Measurements from ENCODE around the gene CTXND2. TPM values are rescaled to one million over a fixed set of nuclear protein-coding genes. Genes with fewer than 3 reads are reported as not detected.

The CTXND2 gene
- total and polyA plus RNA-seq, 9 of the 15 experiments (the other 6 are each of a cell fraction or from before 2014, with no cell fraction given) = not detected

DNA sequence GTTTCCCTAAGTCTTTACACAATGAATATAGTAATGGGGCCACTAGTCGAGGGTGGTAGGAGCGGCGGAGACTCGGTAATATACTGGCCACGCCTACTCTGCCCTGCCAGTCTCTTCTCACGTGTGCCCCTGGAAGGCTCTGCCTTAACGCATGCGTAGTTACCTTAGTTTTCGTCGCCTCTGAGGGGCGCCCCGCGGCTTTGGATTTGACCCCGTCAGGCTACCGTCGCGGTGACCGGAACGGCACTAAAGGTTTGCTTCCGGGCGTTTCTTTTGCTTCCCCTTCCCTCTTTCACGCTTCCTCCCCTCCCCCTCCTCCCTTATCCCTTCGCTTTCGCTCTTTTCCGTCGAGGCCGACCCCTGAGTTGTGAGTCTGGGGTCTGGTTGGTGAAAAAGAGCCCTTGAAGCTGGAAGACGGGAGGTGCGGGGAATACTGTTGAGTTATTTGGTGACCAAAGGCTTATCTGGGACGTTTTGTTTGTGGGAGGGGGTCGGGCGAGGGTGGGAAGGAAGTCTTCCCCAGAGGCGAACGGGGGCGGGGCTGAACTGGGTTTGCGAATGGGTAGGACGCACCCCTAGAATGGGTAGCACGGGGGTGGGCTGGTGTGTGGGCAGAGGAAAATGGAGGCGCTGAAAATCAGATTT lies 39.3 kb downstream of the CTXND2 start, which contains the start of gene SETDB1 (continued):
- TF ChIP-seq, protein P1, sequence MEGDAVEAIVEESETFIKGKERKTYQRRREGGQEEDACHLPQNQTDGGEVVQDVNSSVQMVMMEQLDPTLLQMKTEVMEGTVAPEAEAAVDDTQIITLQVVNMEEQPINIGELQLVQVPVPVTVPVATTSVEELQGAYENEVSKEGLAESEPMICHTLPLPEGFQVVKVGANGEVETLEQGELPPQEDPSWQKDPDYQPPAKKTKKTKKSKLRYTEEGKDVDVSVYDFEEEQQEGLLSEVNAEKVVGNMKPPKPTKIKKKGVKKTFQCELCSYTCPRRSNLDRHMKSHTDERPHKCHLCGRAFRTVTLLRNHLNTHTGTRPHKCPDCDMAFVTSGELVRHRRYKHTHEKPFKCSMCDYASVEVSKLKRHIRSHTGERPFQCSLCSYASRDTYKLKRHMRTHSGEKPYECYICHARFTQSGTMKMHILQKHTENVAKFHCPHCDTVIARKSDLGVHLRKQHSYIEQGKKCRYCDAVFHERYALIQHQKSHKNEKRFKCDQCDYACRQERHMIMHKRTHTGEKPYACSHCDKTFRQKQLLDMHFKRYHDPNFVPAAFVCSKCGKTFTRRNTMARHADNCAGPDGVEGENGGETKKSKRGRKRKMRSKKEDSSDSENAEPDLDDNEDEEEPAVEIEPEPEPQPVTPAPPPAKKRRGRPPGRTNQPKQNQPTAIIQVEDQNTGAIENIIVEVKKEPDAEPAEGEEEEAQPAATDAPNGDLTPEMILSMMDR (IDR thresholded peaks at IDR 0.05 in 2 of 3, conservative IDR thresholded peaks at IDR 0.05 in 1 of 3; ENCODE audit: insufficient read depth in 2 of 3, low read depth in 1 of 3, low read length in 3 of 3) = peak; percentile 23 to 42 (median 25); a peak in 3 of 6 replicates
- TF ChIP-seq, protein P2, sequence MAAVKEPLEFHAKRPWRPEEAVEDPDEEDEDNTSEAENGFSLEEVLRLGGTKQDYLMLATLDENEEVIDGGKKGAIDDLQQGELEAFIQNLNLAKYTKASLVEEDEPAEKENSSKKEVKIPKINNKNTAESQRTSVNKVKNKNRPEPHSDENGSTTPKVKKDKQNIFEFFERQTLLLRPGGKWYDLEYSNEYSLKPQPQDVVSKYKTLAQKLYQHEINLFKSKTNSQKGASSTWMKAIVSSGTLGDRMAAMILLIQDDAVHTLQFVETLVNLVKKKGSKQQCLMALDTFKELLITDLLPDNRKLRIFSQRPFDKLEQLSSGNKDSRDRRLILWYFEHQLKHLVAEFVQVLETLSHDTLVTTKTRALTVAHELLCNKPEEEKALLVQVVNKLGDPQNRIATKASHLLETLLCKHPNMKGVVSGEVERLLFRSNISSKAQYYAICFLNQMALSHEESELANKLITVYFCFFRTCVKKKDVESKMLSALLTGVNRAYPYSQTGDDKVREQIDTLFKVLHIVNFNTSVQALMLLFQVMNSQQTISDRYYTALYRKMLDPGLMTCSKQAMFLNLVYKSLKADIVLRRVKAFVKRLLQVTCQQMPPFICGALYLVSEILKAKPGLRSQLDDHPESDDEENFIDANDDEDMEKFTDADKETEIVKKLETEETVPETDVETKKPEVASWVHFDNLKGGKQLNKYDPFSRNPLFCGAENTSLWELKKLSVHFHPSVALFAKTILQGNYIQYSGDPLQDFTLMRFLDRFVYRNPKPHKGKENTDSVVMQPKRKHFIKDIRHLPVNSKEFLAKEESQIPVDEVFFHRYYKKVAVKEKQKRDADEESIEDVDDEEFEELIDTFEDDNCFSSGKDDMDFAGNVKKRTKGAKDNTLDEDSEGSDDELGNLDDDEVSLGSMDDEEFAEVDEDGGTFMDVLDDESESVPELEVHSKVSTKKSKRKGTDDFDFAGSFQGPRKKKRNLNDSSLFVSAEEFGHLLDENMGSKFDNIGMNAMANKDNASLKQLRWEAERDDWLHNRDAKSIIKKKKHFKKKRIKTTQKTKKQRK (IDR thresholded peaks at IDR 0.05; ENCODE audit: borderline replicate concordance, low read depth, low read length) = no peak
- TF ChIP-seq NFE2 (IDR thresholded peaks at IDR 0.05; ENCODE audit: low read depth) (no peak), TAF7 (tag; IDR thresholded peaks at IDR 0.05) (peak; percentile 61; the same call in 1 of the 2 replicates), HDAC1 (IDR thresholded peaks at IDR 0.05) (peak in 1 of 2 experiments; percentile 91; a peak in 2 of 4 replicates), NFIC (IDR thresholded peaks at IDR 0.05) (peak; percentile 20; the same call in 1 of the 2 replicates), NCOR1 (IDR thresholded peaks at IDR 0.05) (peak; percentile 53; the same call in 1 of the 2 replicates), ZBTB1 (CRISPR knock-in tag; IDR thresholded peaks at IDR 0.05; ENCODE audit: borderline replicate concordance, low read depth) (no peak), NR2F6 (CRISPR knock-in tag; IDR thresholded peaks at IDR 0.05) (no peak), NR2C2 (CRISPR knock-in tag; IDR thresholded peaks at IDR 0.05) (peak; percentile 87), NR2C2 (tag; IDR thresholded peaks at IDR 0.05) (peak; percentile 99), SPI1 (IDR thresholded peaks at IDR 0.05; ENCODE audit: borderline replicate concordance, low read depth, low read length) (peak; percentile 73), ZNF583 (CRISPR knock-in tag; IDR thresholded peaks at IDR 0.05) (no peak), HIVEP1 (CRISPR knock-in tag; IDR thresholded peaks at IDR 0.05) (no peak)
- TF ChIP-seq, protein P3, sequence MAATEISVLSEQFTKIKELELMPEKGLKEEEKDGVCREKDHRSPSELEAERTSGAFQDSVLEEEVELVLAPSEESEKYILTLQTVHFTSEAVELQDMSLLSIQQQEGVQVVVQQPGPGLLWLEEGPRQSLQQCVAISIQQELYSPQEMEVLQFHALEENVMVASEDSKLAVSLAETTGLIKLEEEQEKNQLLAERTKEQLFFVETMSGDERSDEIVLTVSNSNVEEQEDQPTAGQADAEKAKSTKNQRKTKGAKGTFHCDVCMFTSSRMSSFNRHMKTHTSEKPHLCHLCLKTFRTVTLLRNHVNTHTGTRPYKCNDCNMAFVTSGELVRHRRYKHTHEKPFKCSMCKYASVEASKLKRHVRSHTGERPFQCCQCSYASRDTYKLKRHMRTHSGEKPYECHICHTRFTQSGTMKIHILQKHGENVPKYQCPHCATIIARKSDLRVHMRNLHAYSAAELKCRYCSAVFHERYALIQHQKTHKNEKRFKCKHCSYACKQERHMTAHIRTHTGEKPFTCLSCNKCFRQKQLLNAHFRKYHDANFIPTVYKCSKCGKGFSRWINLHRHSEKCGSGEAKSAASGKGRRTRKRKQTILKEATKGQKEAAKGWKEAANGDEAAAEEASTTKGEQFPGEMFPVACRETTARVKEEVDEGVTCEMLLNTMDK (IDR thresholded peaks at IDR 0.05; ENCODE audit: borderline replicate concordance, insufficient read depth, low read depth, low read length, poor library complexity, severe bottlenecking) = peak; percentile 81
- TF ChIP-seq, protein P4, sequence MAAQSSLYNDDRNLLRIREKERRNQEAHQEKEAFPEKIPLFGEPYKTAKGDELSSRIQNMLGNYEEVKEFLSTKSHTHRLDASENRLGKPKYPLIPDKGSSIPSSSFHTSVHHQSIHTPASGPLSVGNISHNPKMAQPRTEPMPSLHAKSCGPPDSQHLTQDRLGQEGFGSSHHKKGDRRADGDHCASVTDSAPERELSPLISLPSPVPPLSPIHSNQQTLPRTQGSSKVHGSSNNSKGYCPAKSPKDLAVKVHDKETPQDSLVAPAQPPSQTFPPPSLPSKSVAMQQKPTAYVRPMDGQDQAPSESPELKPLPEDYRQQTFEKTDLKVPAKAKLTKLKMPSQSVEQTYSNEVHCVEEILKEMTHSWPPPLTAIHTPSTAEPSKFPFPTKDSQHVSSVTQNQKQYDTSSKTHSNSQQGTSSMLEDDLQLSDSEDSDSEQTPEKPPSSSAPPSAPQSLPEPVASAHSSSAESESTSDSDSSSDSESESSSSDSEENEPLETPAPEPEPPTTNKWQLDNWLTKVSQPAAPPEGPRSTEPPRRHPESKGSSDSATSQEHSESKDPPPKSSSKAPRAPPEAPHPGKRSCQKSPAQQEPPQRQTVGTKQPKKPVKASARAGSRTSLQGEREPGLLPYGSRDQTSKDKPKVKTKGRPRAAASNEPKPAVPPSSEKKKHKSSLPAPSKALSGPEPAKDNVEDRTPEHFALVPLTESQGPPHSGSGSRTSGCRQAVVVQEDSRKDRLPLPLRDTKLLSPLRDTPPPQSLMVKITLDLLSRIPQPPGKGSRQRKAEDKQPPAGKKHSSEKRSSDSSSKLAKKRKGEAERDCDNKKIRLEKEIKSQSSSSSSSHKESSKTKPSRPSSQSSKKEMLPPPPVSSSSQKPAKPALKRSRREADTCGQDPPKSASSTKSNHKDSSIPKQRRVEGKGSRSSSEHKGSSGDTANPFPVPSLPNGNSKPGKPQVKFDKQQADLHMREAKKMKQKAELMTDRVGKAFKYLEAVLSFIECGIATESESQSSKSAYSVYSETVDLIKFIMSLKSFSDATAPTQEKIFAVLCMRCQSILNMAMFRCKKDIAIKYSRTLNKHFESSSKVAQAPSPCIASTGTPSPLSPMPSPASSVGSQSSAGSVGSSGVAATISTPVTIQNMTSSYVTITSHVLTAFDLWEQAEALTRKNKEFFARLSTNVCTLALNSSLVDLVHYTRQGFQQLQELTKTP (IDR thresholded peaks at IDR 0.05; ENCODE audit: low read depth in 1 of 2, partially characterized antibody in 2 of 2) = peak in 1 of 2 experiments; percentile 68
